K562 (cell line): ENCODE data around the gene LAMA3. TPM values are rescaled to one million over a fixed set of nuclear protein-coding genes. Genes with fewer than 3 reads are reported as not detected.

ENCODE experiments used
- GABPA ChIP-seq: fragments of 200-800 bp; sonication (Bioruptor generic); conservative IDR thresholded peaks from 2 replicates; pipeline ENCODE4 v1.6.1; 2016; ENCODE audit warnings: low read depth, missing genetic modification characterization, missing compliant biosample characterization
- TSC22D4 ChIP-seq: fragments of 450-650 bp; IDR thresholded peaks from 2 replicates; pipeline ENCODE4 v1.6.1; 2016; ENCODE audit warnings: missing genetic modification characterization, missing biosample characterization, control low read depth
- ZNF12 ChIP-seq: sonication (generic); formaldehyde crosslinking; IDR thresholded peaks from 2 replicates; pipeline ENCODE4 v1.4.0; 2020; ENCODE audit warnings: mild to moderate bottlenecking, missing genetic modification reagents
- polyA plus RNA-seq, 8 experiments: library from polyadenylated mRNA; depleted of rRNA in 4 of 8; stranded (reverse) in 5 of 8; unstranded in 3 of 8; fragments of >200 nt; fragmentation: Nextera tagmentation in 2 of 8; fragmentation: Illumina TruSeq in 1 of 8; extraction: Ambion mirVana in 2 of 8; extraction: Trizol in 1 of 8; gene quantifications; 2 replicates each; pipeline versions ENCODE4 v1.2.1 to v1.2.3, GENCODE V29; 2011 to 2014; ENCODE audit warnings: inconsistent platforms in 1 of 8, missing spikeins in 1 of 8
- total RNA-seq, 7 experiments: library from RNA; depleted of rRNA in 6 of 7; stranded (reverse); fragments of >200 nt in 6 of 7; fragmentation: Illumina TruSeq in 2 of 7; extraction: Trizol in 2 of 7; gene quantifications; 2 replicates each; pipeline versions ENCODE4 v1.2.1 to v1.2.3, GENCODE V29; 2011 to 2021; ENCODE audit warnings: low replicate concordance in 1 of 7
- TF ChIP-seq, protein P1 (sequence below), 2 experiments: fragments of 150-350 bp in 1 of 2; IDR thresholded peaks; 2 replicates each; pipeline ENCODE4 v1.6.1; 2012 to 2016; ENCODE audit warnings: low read depth in 2 of 2, low read length in 2 of 2, mild to moderate bottlenecking in 1 of 2, moderate library complexity in 1 of 2
- TF ChIP-seq, protein P2 (sequence below), 3 experiments: fragments of 200-800 bp in 1 of 3; fragments of 250-450 bp in 1 of 3; fragments of 450-650 bp in 1 of 3; sonication (Bioruptor Pico) in 1 of 3; sonication (Bioruptor generic) in 1 of 3; formaldehyde crosslinking in 1 of 3; IDR thresholded peaks; 2 replicates each; pipeline versions ENCODE4 v1.6.1 to v1.8.0; 2016 to 2022; ENCODE audit warnings: mild to moderate bottlenecking in 2 of 3, missing genetic modification characterization in 2 of 3, missing compliant biosample characterization in 1 of 3, moderate library complexity in 1 of 3
- TF ChIP-seq, protein P3 (sequence below): fragments of 250-450 bp; sonication (Bioruptor Pico); IDR thresholded peaks from 2 replicates; pipeline ENCODE4 v1.5.0; 2022; ENCODE audit warnings: mild to moderate bottlenecking
- TF ChIP-seq, protein P4 (sequence below): fragments of 250-450 bp; sonication (Bioruptor Pico); IDR thresholded peaks from 2 replicates; pipeline ENCODE4 v1.4.0; 2020; ENCODE audit warnings: borderline replicate concordance

LAMA3 gene
- total and polyA plus RNA-seq, 9 of the 15 experiments (the other 6 are each of a cell fraction or from before 2014, with no cell fraction given), result 0.07 TPM; not detected in 8

DNA sequence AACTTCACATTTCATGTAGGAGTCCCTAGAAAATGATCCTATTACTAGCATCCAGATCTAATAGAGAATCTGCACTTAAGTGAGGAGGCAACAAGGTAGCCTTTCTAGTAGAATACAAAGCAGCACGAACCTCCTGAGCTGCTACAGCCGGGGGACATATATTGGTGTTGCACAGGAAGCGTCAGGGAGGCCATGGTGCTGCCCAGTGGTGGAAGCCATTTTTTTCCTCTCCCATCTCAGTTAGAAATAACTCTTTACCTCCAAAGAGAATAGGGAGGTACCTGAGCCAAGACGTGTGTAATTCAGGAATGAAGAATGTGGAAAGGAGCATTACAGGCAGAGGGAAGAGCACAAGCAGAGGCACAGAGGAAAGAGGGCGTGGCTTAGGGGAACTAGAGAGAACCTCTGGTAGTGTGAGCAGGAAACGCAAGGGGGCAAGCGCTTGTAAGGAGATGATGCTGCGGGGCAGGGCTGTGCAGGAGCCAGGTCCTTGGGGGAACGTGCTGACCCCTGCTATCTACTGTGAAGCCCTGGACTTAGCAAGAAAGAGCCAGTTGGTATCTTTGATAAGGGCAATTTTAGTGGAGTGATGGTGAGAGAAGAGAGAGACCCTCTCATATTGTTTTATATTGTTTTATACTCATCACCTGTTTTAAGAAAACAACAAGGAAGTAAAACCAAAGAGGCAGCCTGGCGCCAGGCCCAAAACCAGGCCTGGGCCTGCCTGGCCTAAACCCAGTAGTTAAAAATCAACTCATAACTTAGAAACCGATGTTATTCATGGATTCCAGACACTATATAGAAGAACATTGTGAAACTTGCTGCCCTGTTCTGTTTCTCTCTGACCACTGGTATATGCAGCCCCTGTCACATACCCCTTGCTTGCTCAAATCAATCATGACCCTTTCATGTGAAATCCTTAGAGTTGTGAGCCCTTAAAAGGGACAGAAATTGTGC is 275.3 kb downstream of the LAMA3 start (continued):
- TF ChIP-seq, protein P1, sequence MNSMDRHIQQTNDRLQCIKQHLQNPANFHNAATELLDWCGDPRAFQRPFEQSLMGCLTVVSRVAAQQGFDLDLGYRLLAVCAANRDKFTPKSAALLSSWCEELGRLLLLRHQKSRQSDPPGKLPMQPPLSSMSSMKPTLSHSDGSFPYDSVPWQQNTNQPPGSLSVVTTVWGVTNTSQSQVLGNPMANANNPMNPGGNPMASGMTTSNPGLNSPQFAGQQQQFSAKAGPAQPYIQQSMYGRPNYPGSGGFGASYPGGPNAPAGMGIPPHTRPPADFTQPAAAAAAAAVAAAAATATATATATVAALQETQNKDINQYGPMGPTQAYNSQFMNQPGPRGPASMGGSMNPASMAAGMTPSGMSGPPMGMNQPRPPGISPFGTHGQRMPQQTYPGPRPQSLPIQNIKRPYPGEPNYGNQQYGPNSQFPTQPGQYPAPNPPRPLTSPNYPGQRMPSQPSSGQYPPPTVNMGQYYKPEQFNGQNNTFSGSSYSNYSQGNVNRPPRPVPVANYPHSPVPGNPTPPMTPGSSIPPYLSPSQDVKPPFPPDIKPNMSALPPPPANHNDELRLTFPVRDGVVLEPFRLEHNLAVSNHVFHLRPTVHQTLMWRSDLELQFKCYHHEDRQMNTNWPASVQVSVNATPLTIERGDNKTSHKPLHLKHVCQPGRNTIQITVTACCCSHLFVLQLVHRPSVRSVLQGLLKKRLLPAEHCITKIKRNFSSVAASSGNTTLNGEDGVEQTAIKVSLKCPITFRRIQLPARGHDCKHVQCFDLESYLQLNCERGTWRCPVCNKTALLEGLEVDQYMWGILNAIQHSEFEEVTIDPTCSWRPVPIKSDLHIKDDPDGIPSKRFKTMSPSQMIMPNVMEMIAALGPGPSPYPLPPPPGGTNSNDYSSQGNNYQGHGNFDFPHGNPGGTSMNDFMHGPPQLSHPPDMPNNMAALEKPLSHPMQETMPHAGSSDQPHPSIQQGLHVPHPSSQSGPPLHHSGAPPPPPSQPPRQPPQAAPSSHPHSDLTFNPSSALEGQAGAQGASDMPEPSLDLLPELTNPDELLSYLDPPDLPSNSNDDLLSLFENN (IDR thresholded peaks at IDR 0.05; ENCODE audit: low read depth in 2 of 2, low read length in 2 of 2), result no peak
- TF ChIP-seq, protein P2, sequence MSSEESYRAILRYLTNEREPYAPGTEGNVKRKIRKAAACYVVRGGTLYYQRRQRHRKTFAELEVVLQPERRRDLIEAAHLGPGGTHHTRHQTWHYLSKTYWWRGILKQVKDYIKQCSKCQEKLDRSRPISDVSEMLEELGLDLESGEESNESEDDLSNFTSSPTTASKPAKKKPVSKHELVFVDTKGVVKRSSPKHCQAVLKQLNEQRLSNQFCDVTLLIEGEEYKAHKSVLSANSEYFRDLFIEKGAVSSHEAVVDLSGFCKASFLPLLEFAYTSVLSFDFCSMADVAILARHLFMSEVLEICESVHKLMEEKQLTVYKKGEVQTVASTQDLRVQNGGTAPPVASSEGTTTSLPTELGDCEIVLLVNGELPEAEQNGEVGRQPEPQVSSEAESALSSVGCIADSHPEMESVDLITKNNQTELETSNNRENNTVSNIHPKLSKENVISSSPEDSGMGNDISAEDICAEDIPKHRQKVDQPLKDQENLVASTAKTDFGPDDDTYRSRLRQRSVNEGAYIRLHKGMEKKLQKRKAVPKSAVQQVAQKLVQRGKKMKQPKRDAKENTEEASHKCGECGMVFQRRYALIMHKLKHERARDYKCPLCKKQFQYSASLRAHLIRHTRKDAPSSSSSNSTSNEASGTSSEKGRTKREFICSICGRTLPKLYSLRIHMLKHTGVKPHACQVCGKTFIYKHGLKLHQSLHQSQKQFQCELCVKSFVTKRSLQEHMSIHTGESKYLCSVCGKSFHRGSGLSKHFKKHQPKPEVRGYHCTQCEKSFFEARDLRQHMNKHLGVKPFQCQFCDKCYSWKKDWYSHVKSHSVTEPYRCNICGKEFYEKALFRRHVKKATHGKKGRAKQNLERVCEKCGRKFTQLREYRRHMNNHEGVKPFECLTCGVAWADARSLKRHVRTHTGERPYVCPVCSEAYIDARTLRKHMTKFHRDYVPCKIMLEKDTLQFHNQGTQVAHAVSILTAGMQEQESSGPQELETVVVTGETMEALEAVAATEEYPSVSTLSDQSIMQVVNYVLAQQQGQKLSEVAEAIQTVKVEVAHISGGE (CRISPR knock-in tag; IDR thresholded peaks at IDR 0.05), result peak in 2 of 3 experiments; percentile 87 to 98; a peak in 4 of 6 replicates
- TF ChIP-seq TSC22D4 (tag), result no peak
- TF ChIP-seq, protein P3, sequence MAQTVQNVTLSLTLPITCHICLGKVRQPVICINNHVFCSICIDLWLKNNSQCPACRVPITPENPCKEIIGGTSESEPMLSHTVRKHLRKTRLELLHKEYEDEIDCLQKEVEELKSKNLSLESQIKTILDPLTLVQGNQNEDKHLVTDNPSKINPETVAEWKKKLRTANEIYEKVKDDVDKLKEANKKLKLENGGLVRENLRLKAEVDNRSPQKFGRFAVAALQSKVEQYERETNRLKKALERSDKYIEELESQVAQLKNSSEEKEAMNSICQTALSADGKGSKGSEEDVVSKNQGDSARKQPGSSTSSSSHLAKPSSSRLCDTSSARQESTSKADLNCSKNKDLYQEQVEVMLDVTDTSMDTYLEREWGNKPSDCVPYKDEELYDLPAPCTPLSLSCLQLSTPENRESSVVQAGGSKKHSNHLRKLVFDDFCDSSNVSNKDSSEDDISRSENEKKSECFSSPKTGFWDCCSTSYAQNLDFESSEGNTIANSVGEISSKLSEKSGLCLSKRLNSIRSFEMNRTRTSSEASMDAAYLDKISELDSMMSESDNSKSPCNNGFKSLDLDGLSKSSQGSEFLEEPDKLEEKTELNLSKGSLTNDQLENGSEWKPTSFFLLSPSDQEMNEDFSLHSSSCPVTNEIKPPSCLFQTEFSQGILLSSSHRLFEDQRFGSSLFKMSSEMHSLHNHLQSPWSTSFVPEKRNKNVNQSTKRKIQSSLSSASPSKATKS (CRISPR knock-in tag), result no peak
- TF ChIP-seq, protein P4, sequence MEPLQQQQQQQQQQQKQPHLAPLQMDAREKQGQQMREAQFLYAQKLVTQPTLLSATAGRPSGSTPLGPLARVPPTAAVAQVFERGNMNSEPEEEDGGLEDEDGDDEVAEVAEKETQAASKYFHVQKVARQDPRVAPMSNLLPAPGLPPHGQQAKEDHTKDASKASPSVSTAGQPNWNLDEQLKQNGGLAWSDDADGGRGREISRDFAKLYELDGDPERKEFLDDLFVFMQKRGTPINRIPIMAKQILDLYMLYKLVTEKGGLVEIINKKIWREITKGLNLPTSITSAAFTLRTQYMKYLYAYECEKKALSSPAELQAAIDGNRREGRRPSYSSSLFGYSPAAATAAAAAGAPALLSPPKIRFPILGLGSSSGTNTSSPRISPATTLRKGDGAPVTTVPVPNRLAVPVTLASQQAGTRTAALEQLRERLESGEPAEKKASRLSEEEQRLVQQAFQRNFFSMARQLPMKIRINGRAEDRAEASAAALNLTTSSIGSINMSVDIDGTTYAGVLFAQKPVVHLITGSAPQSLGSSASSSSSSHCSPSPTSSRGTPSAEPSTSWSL (CRISPR knock-in tag), result no peak
- peak; percentile 86 for TF ChIP-seq GABPA
- TF ChIP-seq ZNF12, result no peak
